Psoas muscle (tissue), 8 donors: ENCODE data around the gene ECHDC1. TPM values are rescaled to one million over a fixed set of nuclear protein-coding genes. Genes with fewer than 3 reads are reported as not detected.

Experiments used
- ATAC-seq, 4 donors: fragments of 200-7000 bp; cut with Tn5 transposase; one replicate each; pipeline ENCODE4 v1.9.1; 2020; ENCODE audit warnings: moderate library complexity in 3 of 4, mild to moderate bottlenecking in 2 of 4
- DNase-seq, 2 donors: peaks; one replicate each; pipeline ENCODE4 v3.0.0-alpha.2; 2020
- H3K27ac ChIP-seq: fragments of 200-600 bp; one replicate; pipeline ENCODE4 v1.8.0; 2022
- H3K27me3 ChIP-seq, 3 donors: fragments of 200-600 bp in 1 of 3; one replicate each; pipeline versions ENCODE4 v1.6.1 to v1.8.0; 2013 to 2022; ENCODE audit warnings: low read length in 2 of 3, mild to moderate bottlenecking in 2 of 3, moderate library complexity in 1 of 3; ENCODE audit not compliant: insufficient read depth in 3 of 3
- H3K36me3 ChIP-seq, 2 donors: fragments of 200-600 bp in 1 of 2; one replicate each; pipeline versions ENCODE4 v1.6.1 to v1.8.0; 2013 to 2022; ENCODE audit warnings: low read depth in 1 of 2, mild to moderate bottlenecking in 1 of 2, moderate library complexity in 1 of 2; ENCODE audit not compliant: insufficient read depth in 1 of 2
- H3K4me1 ChIP-seq: fragments of 200-600 bp; one replicate; pipeline ENCODE4 v1.8.0; 2022
- H3K4me3 ChIP-seq: fragments of 200-600 bp; one replicate; pipeline ENCODE4 v1.8.0; 2022; ENCODE audit warnings: mild to moderate bottlenecking
- H3K9me3 ChIP-seq: fragments of 200-600 bp; one replicate; pipeline ENCODE4 v1.8.0; 2022
- CTCF ChIP-seq: fragments of 200-600 bp; IDR thresholded peaks from one replicate; pipeline ENCODE4 v1.8.0; 2022; ENCODE audit warnings: antibody characterized with exemption
- WGBS, 3 donors: extraction: QIAGEN DNeasy Blood & Tissue Kit; methylation state at CpG; one replicate each; pipeline versions ENCODE4 v1.1.6 to v1.1.7; 2013; 5-methylcytosine and 5-hydroxymethylcytosine counted together
- intact Hi-C, 2 donors: fragments of 100-400 bp; cut with DNase I; formaldehyde crosslinking; loops; one replicate each; pipeline versions ENCODE4 v1.11.0 to v1.14.2; 2022
- polyA plus RNA-seq, 3 donors: library from polyadenylated mRNA; stranded (reverse); fragments of 200-250 nt; gene quantifications; one replicate each; pipeline ENCODE4 v1.2.3, GENCODE V29; 2013
- total RNA-seq, 4 donors: library from RNA; stranded (reverse); fragmentation: NEBNext Ultra II Directional in 2 of 4; extraction: Animal tissue kit (Norgen Biotek cat#: 25700) in 2 of 4; gene quantifications; one replicate each; pipeline versions ENCODE4 v1.2.1 to v1.2.4, GENCODE V29; 2021 to 2023
- donor health status: healthy with polysubstance abuse.
- donor health status: DM: no; HTN: no; CAD: no; lungs with moderate emphysema.
- donor health status: Bipolar disorder and iron deficiency.
- donor health status: healthy.
- donor health status: DM: yes; HTN: yes; CAD: no.
- donor health status: DM: no; HTN: no; CAD: no.
- donor health status: DM: no; HTN: no; CAD: no.
- donor health status: DM: yes; HTN: yes; CAD: no.

Gene ECHDC1
- total and polyA plus RNA-seq, 7 donors = 29.9 to 70.6 (median 33.6) TPM

GRCh38 chr6:127317388-127318128, 25.9 kb downstream of the ECHDC1 start:
- ATAC-seq (no peak), DNase-seq (no peak)
- H3K36me3 ChIP-seq = peaks cover 0 to 51% of the 10 kb centered on the region in 2 donors
- no peaks in the 10 kb centered on the region for H3K4me1 ChIP-seq
- no peak for TF ChIP-seq CTCF
- H3K27me3 ChIP-seq = no peaks in the 10 kb centered on the region
- H3K9me3 ChIP-seq = no peaks in the 10 kb centered on the region
- intact Hi-C loops = no loop called here
- no peak overlapping the region for H3K4me3 ChIP-seq
- no peak overlapping the region for H3K27ac ChIP-seq
- WGBS, 3 donors = 73 to 76% (median 76%) methylated on average over 6 of the region's 6 CpGs

- peaks cover 9% of the 10 kb centered on the region for H3K4me1 ChIP-seq
- peaks cover 4% of the 10 kb centered on the region for H3K9me3 ChIP-seq
- ATAC-seq = no peak
- no peak overlapping the region for H3K27ac ChIP-seq
- H3K4me3 ChIP-seq = no peak overlapping the region
- TF ChIP-seq CTCF = no peak
- intact Hi-C loops = loop anchor here in 1 of 2 donors (5.0 to 10.0 kb wide), 2 partner anchors 37 to 119 kb away; partner anchors contain the start of gene ECHDC1
- H3K27me3 ChIP-seq = no peaks in the 10 kb centered on the region
- H3K36me3 ChIP-seq = peaks cover 0 to 2% of the 10 kb centered on the region in 2 donors
- no peak for DNase-seq
- WGBS, 3 donors = 94 to 97% (median 97%) methylated on average over 1 of the region's 1 CpG
Measured at GRCh38 chr6:127305741-127306140, 37.7 kb downstream of the ECHDC1 start.

- 90 to 96% (median 92%) methylated on average over 3 of the region's 3 CpGs for WGBS, 3 donors
- intact Hi-C loops = loop anchor here (5.0 to 10.0 kb wide), 3 partner anchors 121 to 238 kb away; no protein-coding TSS in a partner anchor
Measured at GRCh38 chr6:127303917-127304316, 39.5 kb downstream of the ECHDC1 start.

GRCh38 chr6:127302728-127303660, 40.4 kb downstream of the ECHDC1 start:
- 40 to 49% (median 42%) methylated on average over 6 of the region's 6 CpGs for WGBS, 3 donors
- Histone ChIP-seq H3K27ac (no peak overlapping the region), H3K4me1 (peaks cover 14% of the 10 kb centered on the region), H3K36me3 (no peaks in the 10 kb centered on the region), H3K9me3 (no peaks in the 10 kb centered on the region), H3K4me3 (no peak overlapping the region), H3K27me3 (no peaks in the 10 kb centered on the region)
- intact Hi-C loops = loop anchor here (5.0 to 10.0 kb wide), 3 partner anchors 122 to 239 kb away; no protein-coding TSS in a partner anchor
- TF ChIP-seq CTCF = peak; percentile 70
- DNase-seq (no peak), ATAC-seq (peak in 3 of 4 donors; percentile 49 to 68 (median 53))

More at GRCh38 chr6:127303917-127304316, 39.5 kb downstream of the ECHDC1 start:
- Histone ChIP-seq H3K4me1 (peaks cover 14% of the 10 kb centered on the region), H3K27me3 (no peaks in the 10 kb centered on the region), H3K36me3 (no peaks in the 10 kb centered on the region), H3K27ac (no peak overlapping the region), H3K4me3 (no peak overlapping the region), H3K9me3 (peaks cover 4% of the 10 kb centered on the region)
- DNase-seq (no peak), ATAC-seq (peak in 3 of 4 donors; percentile 26 to 42 (median 31))
- no peak for TF ChIP-seq CTCF
